ENCODE data around the gene TMEM255B. TPM values are rescaled to one million over a fixed set of nuclear protein-coding genes. Genes with fewer than 3 reads are reported as not detected.

The TMEM255B gene
- total RNA-seq, 2 experiments from 2014 or later: 1.0 to 1.2 TPM

GRCh38 chr13:113805431-113806103 lies 46.5 kb downstream of the TMEM255B start:
- TF ChIP-seq CTCF (IDR thresholded peaks at IDR 0.05): no peak
- CTCF ChIA-PET: no interaction called here

GRCh38 chr13:113806104-113806471 lies 47.1 kb downstream of the TMEM255B start:
- H3K27ac Mint-ChIP-seq: no peak overlapping the region
- ATAC-seq (ENCODE audit: poor library complexity): no peak
- TF ChIP-seq CTCF (IDR thresholded peaks at IDR 0.05): no peak

More at GRCh38 chr13:113805431-113806103, 46.5 kb downstream of the TMEM255B start:
- peaks cover 15 to 33% of the 10 kb centered on the region in 2 experiments for H3K9me3 ChIP-seq (ENCODE audit: control insufficient read depth in 1 of 2, insufficient read depth in 1 of 2, low read length in 2 of 2)
- POLR2A ChIA-PET: no interaction called here
- Mint-ChIP-seq H3K27me3 (no peaks in the 10 kb centered on the region), H3K27ac (no peak overlapping the region), H3K4me1 (ENCODE audit: low read depth) (no peaks in the 10 kb centered on the region), H3K4me3 (no peak overlapping the region), H3K36me3 (ENCODE audit: low read depth) (no peaks in the 10 kb centered on the region), H3K9me3 (no peaks in the 10 kb centered on the region)
- DNase-seq (no peak), ATAC-seq (ENCODE audit: poor library complexity) (no peak)
- H3K36me3 ChIP-seq (ENCODE audit: insufficient read depth, low read length): no peaks in the 10 kb centered on the region
- H3K4me3 ChIP-seq (ENCODE audit: low read length): no peak overlapping the region
- no peaks in the 10 kb centered on the region for H3K27me3 ChIP-seq (ENCODE audit: control insufficient read depth in 1 of 2, insufficient read depth in 2 of 2, low read length in 2 of 2)
- H3K4me1 ChIP-seq (ENCODE audit: insufficient read depth, low read length): no peaks in the 10 kb centered on the region
- no peak overlapping the region for H3K27ac ChIP-seq (ENCODE audit: low read depth in 1 of 2, low read length in 2 of 2)
- intact Hi-C loops (cut with DNase I, micrococcal nuclease): no loop called here

GRCh38 chr13:113806526-113806925 lies 47.5 kb downstream of the TMEM255B start:
- no peaks in the 10 kb centered on the region for H3K9me3 Mint-ChIP-seq
- no peak for TF ChIP-seq CTCF (IDR thresholded peaks at IDR 0.05)
- no peaks in the 10 kb centered on the region for H3K4me1 Mint-ChIP-seq (ENCODE audit: low read depth)
- H3K4me3 Mint-ChIP-seq: no peak overlapping the region
- H3K27me3 ChIP-seq (ENCODE audit: control insufficient read depth in 1 of 2, insufficient read depth in 2 of 2, low read length in 2 of 2): no peaks in the 10 kb centered on the region
- no peak for DNase-seq
- ATAC-seq (ENCODE audit: poor library complexity): no peak
- ChIA-PET CTCF (no interaction called here), POLR2A (no interaction called here)
- H3K4me3 ChIP-seq (ENCODE audit: low read length): no peak overlapping the region
- no peaks in the 10 kb centered on the region for H3K36me3 Mint-ChIP-seq (ENCODE audit: low read depth)
- intact Hi-C loops (cut with DNase I, micrococcal nuclease): no loop called here
- H3K27ac ChIP-seq (ENCODE audit: low read depth in 1 of 2, low read length in 2 of 2): no peak overlapping the region
- H3K4me1 ChIP-seq (ENCODE audit: insufficient read depth, low read length): no peaks in the 10 kb centered on the region
- peaks cover 15 to 37% of the 10 kb centered on the region in 2 experiments for H3K9me3 ChIP-seq (ENCODE audit: control insufficient read depth in 1 of 2, insufficient read depth in 1 of 2, low read length in 2 of 2)
- H3K27ac Mint-ChIP-seq: no peak overlapping the region
- H3K36me3 ChIP-seq (ENCODE audit: insufficient read depth, low read length): no peaks in the 10 kb centered on the region
- no peaks in the 10 kb centered on the region for H3K27me3 Mint-ChIP-seq

More at GRCh38 chr13:113806104-113806471, 47.1 kb downstream of the TMEM255B start:
- Histone ChIP-seq H3K4me3 (ENCODE audit: low read length) (no peak overlapping the region), H3K27ac (ENCODE audit: low read depth in 1 of 2, low read length in 2 of 2) (no peak overlapping the region), H3K4me1 (ENCODE audit: insufficient read depth, low read length) (no peaks in the 10 kb centered on the region), H3K27me3 (ENCODE audit: control insufficient read depth in 1 of 2, insufficient read depth in 2 of 2, low read length in 2 of 2) (no peaks in the 10 kb centered on the region), H3K9me3 (ENCODE audit: control insufficient read depth in 1 of 2, insufficient read depth in 1 of 2, low read length in 2 of 2) (peaks cover 15 to 37% of the 10 kb centered on the region in 2 experiments), H3K36me3 (ENCODE audit: insufficient read depth, low read length) (no peaks in the 10 kb centered on the region)
- ChIA-PET CTCF (no interaction called here), POLR2A (no interaction called here)
- no peaks in the 10 kb centered on the region for H3K36me3 Mint-ChIP-seq (ENCODE audit: low read depth)
- H3K27me3 Mint-ChIP-seq: no peaks in the 10 kb centered on the region
- H3K4me3 Mint-ChIP-seq: no peak overlapping the region
- no peaks in the 10 kb centered on the region for H3K9me3 Mint-ChIP-seq
- intact Hi-C loops (cut with DNase I, micrococcal nuclease): no loop called here
- H3K4me1 Mint-ChIP-seq (ENCODE audit: low read depth): no peaks in the 10 kb centered on the region
- no peak for DNase-seq

Measured in CD4-positive, alpha-beta T cell (primary cell).